HG03520 (cell line): ENCODE results near the gene LHX4.

Experiments used
- ATAC-seq: cut with Tn5 transposase; IDR thresholded peaks from one replicate; pipeline ENCODE4 v1.9.1; 2021; ENCODE audit warnings: mild to moderate bottlenecking, moderate library complexity; ENCODE audit not compliant: unreplicated experiment

Gene LHX4

GRCh38 chr1:180241716-180242544, 11.9 kb downstream of the LHX4 start:
- ATAC-seq: no peak

GRCh38 chr1:180243517-180244221, 13.6 kb downstream of the LHX4 start:
- ATAC-seq: no peak

GRCh38 chr1:180244840-180245239, 14.8 kb downstream of the LHX4 start:
- no peak for ATAC-seq

- ATAC-seq: no peak
These were observed 16.5 kb downstream of the LHX4 start for GRCh38 chr1:180246579-180246978.

- ATAC-seq: no peak
These were observed 17.0 kb downstream of the LHX4 start for GRCh38 chr1:180247061-180247460.

- ATAC-seq: no peak
These were observed 17.5 kb downstream of the LHX4 start for GRCh38 chr1:180247580-180247979.

- ATAC-seq: no peak
These were observed 18.1 kb downstream of the LHX4 start for GRCh38 chr1:180248176-180248575.

GRCh38 chr1:180248731-180249681, 18.9 kb downstream of the LHX4 start:
- no peak for ATAC-seq

GRCh38 chr1:180249725-180250498, 19.8 kb downstream of the LHX4 start:
- no peak for ATAC-seq

- no peak for ATAC-seq
These were observed 20.4 kb downstream of the LHX4 start for GRCh38 chr1:180250499-180250770.

- ATAC-seq: no peak
These were observed 20.9 kb downstream of the LHX4 start for GRCh38 chr1:180250883-180251509.

GRCh38 chr1:180251526-180252305, 21.7 kb downstream of the LHX4 start:
- ATAC-seq: no peak

- no peak for ATAC-seq
These were observed 22.8 kb downstream of the LHX4 start for GRCh38 chr1:180252638-180253536.

- no peak for ATAC-seq
These were observed 23.8 kb downstream of the LHX4 start for GRCh38 chr1:180253585-180254495.

- no peak for ATAC-seq
These were observed 24.4 kb downstream of the LHX4 start for GRCh38 chr1:180254496-180254819.

GRCh38 chr1:180254854-180255253, 24.8 kb downstream of the LHX4 start:
- no peak for ATAC-seq

GRCh38 chr1:180255536-180256340, 25.7 kb downstream of the LHX4 start:
- ATAC-seq: no peak
